Activated naive CD4-positive, alpha-beta T cell treated with anti-CD3 and anti-CD28 coated beads, Interleukin-2, amount 10 ng/mL, durations not matched to agents 7 days and 5 days (primary cell): ENCODE data around the gene HLA-DOB.
"Not testable (repeated sequence)": the region's sequence is repeated elsewhere in the genome, so short reads cannot be mapped to it uniquely, and the experiment has no call there.

ENCODE experiments used
- CTCF ChIA-PET: fragments of 350-600 bp; sonication (Branson Sonifier 250); formaldehyde crosslinking; loops from one replicate; lab custom pipeline; 2021; ENCODE audit warnings: antibody characterized with exemption; lab: Charles Lee
- DNase-seq: peaks from one replicate; pipeline ENCODE4 v3.0.0-alpha.2; 2020
- H3K27ac Mint-ChIP-seq: one replicate; pipeline ENCODE4 v1.8.0; 2021; ENCODE audit warnings: mild to moderate bottlenecking, moderate library complexity, mixed read lengths
- H3K27me3 Mint-ChIP-seq: one replicate; pipeline ENCODE4 v1.8.0; 2021; ENCODE audit warnings: mild to moderate bottlenecking, mixed read lengths
- H3K36me3 Mint-ChIP-seq: one replicate; pipeline ENCODE4 v1.8.0; 2021; ENCODE audit warnings: mixed read lengths
- H3K4me1 Mint-ChIP-seq: one replicate; pipeline ENCODE4 v1.8.0; 2021; ENCODE audit warnings: mixed read lengths
- H3K4me3 Mint-ChIP-seq: one replicate; pipeline ENCODE4 v1.8.0; 2021; ENCODE audit warnings: mild to moderate bottlenecking, moderate library complexity, mixed read lengths
- H3K9me3 Mint-ChIP-seq: one replicate; pipeline ENCODE4 v1.8.0; 2021; ENCODE audit warnings: mixed read lengths

The HLA-DOB gene

GRCh38 chr6:32785781-32786533 is 30.8 kb downstream of the HLA-DOB start:
- Mint-ChIP-seq H3K27me3 (peaks cover 45% of the 10 kb centered on the region), H3K36me3 (no peaks in the 10 kb centered on the region), H3K4me1 (no peaks in the 10 kb centered on the region), H3K9me3 (peaks cover 3% of the 10 kb centered on the region), H3K27ac (no peak overlapping the region), H3K4me3 (no peak overlapping the region)
- DNase-seq = peak; percentile 45
- CTCF ChIA-PET = interaction anchor here (0.6 to 4.7 kb wide), 28 partner anchors 8 to 888 kb away, joined by 3 to 39 read pairs (median 4); partner anchors contain the start of gene HLA-DQA1

GRCh38 chr6:32782923-32783322 is 33.9 kb downstream of the HLA-DOB start:
- H3K4me3 Mint-ChIP-seq, H3K27ac Mint-ChIP-seq, H3K36me3 Mint-ChIP-seq, H3K4me1 Mint-ChIP-seq, DNase-seq, H3K9me3 Mint-ChIP-seq: not testable (repeated sequence)
- peaks cover 51% of the 10 kb centered on the region for H3K27me3 Mint-ChIP-seq
- CTCF ChIA-PET = interaction anchor here (0.7 kb wide), 1 partner anchor 86 kb away, joined by 4 read pairs; no protein-coding TSS in a partner anchor

GRCh38 chr6:32779036-32779435 is 37.8 kb downstream of the HLA-DOB start:
- Mint-ChIP-seq H3K9me3 (peaks cover 3% of the 10 kb centered on the region), H3K27me3 (peaks cover 45% of the 10 kb centered on the region), H3K27ac (no peak overlapping the region), H3K4me1 (no peaks in the 10 kb centered on the region), H3K36me3 (no peaks in the 10 kb centered on the region), H3K4me3 (no peak overlapping the region)
- no peak for DNase-seq
- CTCF ChIA-PET = no interaction called here

- no peaks in the 10 kb centered on the region for H3K36me3 Mint-ChIP-seq
- peaks cover 40% of the 10 kb centered on the region for H3K27me3 Mint-ChIP-seq
- no peak for DNase-seq
- H3K4me3 Mint-ChIP-seq = no peak overlapping the region
- CTCF ChIA-PET = no interaction called here
- H3K27ac Mint-ChIP-seq = no peak overlapping the region
- peaks cover 2% of the 10 kb centered on the region for H3K4me1 Mint-ChIP-seq
- H3K9me3 Mint-ChIP-seq = no peaks in the 10 kb centered on the region
Measured at GRCh38 chr6:32775071-32775470, 41.7 kb downstream of the HLA-DOB start.

- H3K4me1 Mint-ChIP-seq = peaks cover 2% of the 10 kb centered on the region
- DNase-seq = no peak
- H3K9me3 Mint-ChIP-seq = no peaks in the 10 kb centered on the region
- CTCF ChIA-PET = no interaction called here
- H3K27ac Mint-ChIP-seq = no peak overlapping the region
- no peaks in the 10 kb centered on the region for H3K36me3 Mint-ChIP-seq
- H3K27me3 Mint-ChIP-seq = peaks cover 37% of the 10 kb centered on the region
- H3K4me3 Mint-ChIP-seq = no peak overlapping the region
Measured at GRCh38 chr6:32774426-32774825, 42.4 kb downstream of the HLA-DOB start.

- H3K9me3 Mint-ChIP-seq = no peaks in the 10 kb centered on the region
- H3K27ac Mint-ChIP-seq = no peak overlapping the region
- H3K4me1 Mint-ChIP-seq = peaks cover 2% of the 10 kb centered on the region
- peaks cover 30% of the 10 kb centered on the region for H3K27me3 Mint-ChIP-seq
- H3K36me3 Mint-ChIP-seq = no peaks in the 10 kb centered on the region
- no peak for DNase-seq
- CTCF ChIA-PET = no interaction called here
- H3K4me3 Mint-ChIP-seq = no peak overlapping the region
Measured at GRCh38 chr6:32772656-32773055, 44.1 kb downstream of the HLA-DOB start.

- CTCF ChIA-PET = no interaction called here
- Mint-ChIP-seq H3K27ac (no peak overlapping the region), H3K36me3 (no peaks in the 10 kb centered on the region), H3K27me3 (peaks cover 58% of the 10 kb centered on the region), H3K4me1 (no peaks in the 10 kb centered on the region), H3K9me3 (no peaks in the 10 kb centered on the region), H3K4me3 (no peak overlapping the region)
- DNase-seq = no peak
Measured at GRCh38 chr6:32764048-32764447, 52.8 kb downstream of the HLA-DOB start.

GRCh38 chr6:32763421-32763820 is 53.4 kb downstream of the HLA-DOB start, which contains the start of gene HLA-DQB2:
Gene HLA-DQB2 (minus strand): TSS chr6:32763532. CDS start chr6:32763470, 62 bp downstream.
- DNase-seq = no peak
- no peak within 1 kb of the TSS for H3K4me3 Mint-ChIP-seq
- no peak within 1 kb of the TSS for H3K27ac Mint-ChIP-seq
- H3K27me3 Mint-ChIP-seq = peaks cover 64% of the 10 kb centered on the region
- H3K36me3 Mint-ChIP-seq = no peaks in the 10 kb centered on the region
- no peaks in the 10 kb centered on the region for H3K9me3 Mint-ChIP-seq
- CTCF ChIA-PET = no interaction called here
- no peaks in the 10 kb centered on the region for H3K4me1 Mint-ChIP-seq
